ENCODE results near the gene HOXD8. TPM values are rescaled to one million over a fixed set of nuclear protein-coding genes. Genes with fewer than 3 reads are reported as not detected.

The HOXD8 gene
- total and polyA plus RNA-seq, 9 donors = 29.2 to 50.6 (median 36.2) TPM

DNA sequence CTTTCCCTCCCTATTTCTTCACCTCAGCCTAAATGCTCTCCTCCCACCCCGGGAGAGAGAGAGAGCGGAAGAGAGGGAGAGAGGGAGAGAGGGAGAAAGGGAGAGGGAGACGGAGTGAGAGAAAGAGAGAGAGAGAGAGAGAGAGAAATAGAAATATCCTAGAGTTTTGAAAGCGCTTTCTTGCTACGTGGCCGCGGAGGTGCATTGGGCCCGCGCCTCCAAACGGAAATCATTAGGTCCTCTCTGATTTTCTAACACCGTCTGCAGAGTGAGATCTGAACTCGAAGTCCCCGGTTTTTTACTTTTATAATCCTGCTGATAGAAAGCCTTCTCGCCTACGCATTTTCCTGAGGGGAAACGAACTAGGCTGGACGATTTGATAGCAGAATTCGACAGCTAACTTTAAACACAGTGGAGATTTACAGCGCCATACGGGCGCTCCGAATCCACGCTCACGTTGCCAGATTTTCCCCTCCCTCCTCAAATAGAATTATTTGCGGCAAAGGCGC lies 44.8 kb upstream of the HOXD8 start:
- Histone ChIP-seq H3K27ac (no peak overlapping the region), H3K27me3 (peaks cover 11% of the 10 kb centered on the region), H3K4me3 (no peak overlapping the region), H3K36me3 (no peaks in the 10 kb centered on the region), H3K9me3 (peaks cover 0 to 4% of the 10 kb centered on the region in 2 donors), H3K4me1 (ENCODE audit: insufficient read depth) (peaks cover 6% of the 10 kb centered on the region)
- no peak for DNase-seq
- WGBS, 3 donors = 6 to 9% (median 7%) methylated on average over 26 of the region's 26 CpGs
- no peak for TF ChIP-seq POLR2A (IDR thresholded peaks at IDR 0.05)
- no peak for TF ChIP-seq EP300 (IDR thresholded peaks at IDR 0.05)
- TF ChIP-seq, protein P1, sequence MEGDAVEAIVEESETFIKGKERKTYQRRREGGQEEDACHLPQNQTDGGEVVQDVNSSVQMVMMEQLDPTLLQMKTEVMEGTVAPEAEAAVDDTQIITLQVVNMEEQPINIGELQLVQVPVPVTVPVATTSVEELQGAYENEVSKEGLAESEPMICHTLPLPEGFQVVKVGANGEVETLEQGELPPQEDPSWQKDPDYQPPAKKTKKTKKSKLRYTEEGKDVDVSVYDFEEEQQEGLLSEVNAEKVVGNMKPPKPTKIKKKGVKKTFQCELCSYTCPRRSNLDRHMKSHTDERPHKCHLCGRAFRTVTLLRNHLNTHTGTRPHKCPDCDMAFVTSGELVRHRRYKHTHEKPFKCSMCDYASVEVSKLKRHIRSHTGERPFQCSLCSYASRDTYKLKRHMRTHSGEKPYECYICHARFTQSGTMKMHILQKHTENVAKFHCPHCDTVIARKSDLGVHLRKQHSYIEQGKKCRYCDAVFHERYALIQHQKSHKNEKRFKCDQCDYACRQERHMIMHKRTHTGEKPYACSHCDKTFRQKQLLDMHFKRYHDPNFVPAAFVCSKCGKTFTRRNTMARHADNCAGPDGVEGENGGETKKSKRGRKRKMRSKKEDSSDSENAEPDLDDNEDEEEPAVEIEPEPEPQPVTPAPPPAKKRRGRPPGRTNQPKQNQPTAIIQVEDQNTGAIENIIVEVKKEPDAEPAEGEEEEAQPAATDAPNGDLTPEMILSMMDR (IDR thresholded peaks at IDR 0.05) = no peak
- intact Hi-C loops (cut with DNase I) = loop anchor here in 1 of 4 donors (10.0 kb wide), 1 partner anchor 400 kb away; no protein-coding TSS in a partner anchor

DNA sequence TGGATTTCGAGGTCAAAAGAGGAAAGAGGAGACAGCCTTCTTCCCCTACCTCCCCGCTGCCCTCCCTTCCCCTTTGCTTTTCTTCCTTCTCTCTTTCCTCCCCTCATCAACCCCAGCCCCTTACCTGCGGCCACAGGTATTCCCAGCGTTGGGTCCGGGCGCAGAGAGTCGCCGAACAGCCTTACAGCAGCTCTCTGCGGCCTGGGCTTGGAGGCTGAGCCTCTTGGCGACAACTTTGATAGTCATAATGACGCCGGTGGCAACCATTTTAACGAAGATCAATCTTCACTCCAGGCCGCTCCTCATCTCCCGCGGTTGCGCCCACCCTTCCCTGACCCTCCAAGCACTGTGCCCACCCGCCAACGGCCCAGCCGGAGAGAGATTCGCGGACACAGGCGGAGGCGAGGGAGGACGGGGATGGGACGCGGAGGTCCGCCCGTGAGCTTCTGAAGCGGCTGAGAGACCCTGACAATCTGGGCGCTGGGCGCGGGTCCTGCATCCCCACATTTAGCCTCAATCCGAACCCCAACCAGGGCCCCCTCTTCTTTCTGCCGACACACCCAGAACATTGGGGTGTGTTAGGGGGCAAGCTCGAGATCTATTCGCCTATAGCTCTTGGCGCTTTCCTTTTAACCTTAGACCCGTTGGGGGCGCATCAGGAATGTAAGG lies 44.3 kb upstream of the HOXD8 start:
- WGBS, 3 donors = 7 to 11% (median 9%) methylated on average over 40 of the region's 40 CpGs
- no peak overlapping the region for H3K27ac ChIP-seq
- peaks cover 0 to 4% of the 10 kb centered on the region in 2 donors for H3K9me3 ChIP-seq
- TF ChIP-seq, protein P1 (IDR thresholded peaks at IDR 0.05) = no peak
- TF ChIP-seq EP300 (IDR thresholded peaks at IDR 0.05) (no peak), POLR2A (IDR thresholded peaks at IDR 0.05) (no peak)
- peaks cover 11% of the 10 kb centered on the region for H3K27me3 ChIP-seq
- H3K4me3 ChIP-seq = no peak overlapping the region
- intact Hi-C loops (cut with DNase I) = loop anchor here in 1 of 4 donors (10.0 kb wide), 1 partner anchor 400 kb away; no protein-coding TSS in a partner anchor
- H3K36me3 ChIP-seq = no peaks in the 10 kb centered on the region
- no peak for DNase-seq
- H3K4me1 ChIP-seq (ENCODE audit: insufficient read depth) = peaks cover 6% of the 10 kb centered on the region

DNA sequence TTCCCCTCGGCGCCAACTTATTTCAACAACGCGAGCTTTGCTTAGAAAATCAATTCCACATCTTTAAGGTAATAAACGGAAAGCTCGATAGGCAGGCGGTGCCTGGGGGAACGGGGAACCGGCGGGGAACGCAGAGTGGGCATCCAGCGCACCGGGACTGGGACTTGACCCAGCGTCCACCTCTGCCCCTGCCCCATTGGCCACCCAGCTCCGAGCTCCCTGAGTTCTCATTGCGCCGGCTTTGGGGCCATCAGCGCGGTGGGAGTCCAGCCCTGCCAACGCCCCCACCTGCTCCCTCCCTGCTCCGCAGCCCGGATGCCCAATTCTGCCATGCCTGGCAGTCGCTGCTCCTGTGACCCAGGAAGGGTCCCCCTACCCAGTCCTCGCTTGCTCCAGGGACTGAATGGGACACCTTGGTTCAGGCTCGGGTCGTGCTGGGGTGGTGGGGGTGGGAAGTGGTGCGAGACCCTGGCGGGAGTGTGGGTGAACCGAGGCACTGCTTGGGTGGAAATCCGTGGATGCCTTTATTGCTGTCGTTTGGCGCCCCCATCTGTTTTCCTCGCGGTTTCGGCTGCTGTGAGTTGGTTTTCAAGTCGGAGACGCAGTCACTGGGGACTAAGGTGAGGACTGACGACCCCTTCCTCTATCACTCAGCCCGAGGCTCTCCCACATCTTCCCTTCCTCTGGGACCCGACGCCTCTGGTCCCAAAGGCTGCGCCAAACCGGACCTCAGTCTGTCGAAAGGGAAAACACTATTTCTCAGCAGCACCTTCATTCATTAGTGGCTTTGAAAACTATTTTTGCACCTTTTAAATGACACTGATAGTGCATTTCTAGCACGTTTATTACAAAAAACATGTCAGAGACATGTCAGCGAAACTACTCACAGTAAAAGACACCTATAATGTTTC lies 43.4 kb upstream of the HOXD8 start:
- no peak overlapping the region for H3K4me3 ChIP-seq
- WGBS, 3 donors = 3 to 5% (median 3%) methylated on average over 40 to 46 of the region's 46 CpGs
- H3K4me1 ChIP-seq (ENCODE audit: insufficient read depth) = peaks cover 4% of the 10 kb centered on the region
- H3K9me3 ChIP-seq = no peaks in the 10 kb centered on the region
- no peaks in the 10 kb centered on the region for H3K36me3 ChIP-seq
- no peak for DNase-seq
- peaks cover 7% of the 10 kb centered on the region for H3K27me3 ChIP-seq
- H3K27ac ChIP-seq = no peak overlapping the region
- TF ChIP-seq, protein P1 (IDR thresholded peaks at IDR 0.05) = no peak
- TF ChIP-seq POLR2A (IDR thresholded peaks at IDR 0.05) = no peak
- no peak for TF ChIP-seq EP300 (IDR thresholded peaks at IDR 0.05)
- intact Hi-C loops (cut with DNase I) = loop anchor here in 1 of 4 donors (10.0 kb wide), 1 partner anchor 401 kb away; no protein-coding TSS in a partner anchor

DNA sequence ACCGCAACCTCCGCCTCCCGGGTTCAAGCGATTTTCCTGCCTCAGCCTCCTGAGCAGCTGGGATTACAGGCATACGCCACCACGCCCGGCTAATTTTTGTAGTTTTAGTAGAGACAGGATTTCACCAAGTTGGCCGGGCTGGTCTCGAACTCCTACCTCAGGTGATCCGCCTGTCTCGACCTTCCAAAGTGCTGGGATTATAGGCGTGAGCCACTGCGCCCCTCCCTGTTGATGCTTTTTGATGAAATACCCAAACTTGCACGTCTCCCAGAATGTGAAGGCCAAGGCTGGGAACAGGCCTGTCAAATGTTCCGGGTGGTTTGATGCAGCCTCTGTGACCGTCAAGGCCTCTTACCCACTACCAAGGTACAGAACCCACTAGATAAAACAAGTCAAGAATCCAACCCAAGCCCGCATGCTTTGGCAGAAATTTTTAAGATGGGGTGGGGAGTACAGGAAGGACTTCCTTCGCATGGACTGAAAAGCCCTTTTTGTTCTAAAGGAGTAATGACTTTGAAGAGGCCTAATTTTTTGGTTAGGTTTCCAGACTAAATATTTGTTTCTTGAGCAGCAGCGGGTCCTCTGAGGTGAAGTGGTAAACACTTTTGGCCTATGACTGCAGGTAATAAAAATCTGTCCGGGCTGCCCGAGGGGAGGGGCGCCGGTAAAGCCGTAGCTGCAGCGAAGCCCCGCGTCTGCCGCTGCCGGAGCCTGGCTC lies 42.0 kb upstream of the HOXD8 start:
- H3K4me3 ChIP-seq = no peak overlapping the region
- no peak overlapping the region for H3K27ac ChIP-seq
- peaks cover 5% of the 10 kb centered on the region for H3K27me3 ChIP-seq
- TF ChIP-seq EP300 (IDR thresholded peaks at IDR 0.05) (no peak), POLR2A (IDR thresholded peaks at IDR 0.05) (no peak)
- TF ChIP-seq, protein P1 (IDR thresholded peaks at IDR 0.05) = no peak
- H3K36me3 ChIP-seq = no peaks in the 10 kb centered on the region
- 43 to 45% (median 43%) methylated on average over 29 of the region's 29 CpGs for WGBS, 3 donors
- no peak for DNase-seq
- no peaks in the 10 kb centered on the region for H3K9me3 ChIP-seq
- intact Hi-C loops (cut with DNase I) = loop anchor here in 1 of 4 donors (10.0 kb wide), 1 partner anchor 403 kb away; no protein-coding TSS in a partner anchor
- peaks cover 4% of the 10 kb centered on the region for H3K4me1 ChIP-seq (ENCODE audit: insufficient read depth)

All from ovary (tissue), 9 donors.